ENCODE results near the gene TAF4.
"Not testable (repeated sequence)": the region's sequence is repeated elsewhere in the genome, so short reads cannot be mapped to it uniquely, and the experiment has no call there.

The TAF4 gene

DNA sequence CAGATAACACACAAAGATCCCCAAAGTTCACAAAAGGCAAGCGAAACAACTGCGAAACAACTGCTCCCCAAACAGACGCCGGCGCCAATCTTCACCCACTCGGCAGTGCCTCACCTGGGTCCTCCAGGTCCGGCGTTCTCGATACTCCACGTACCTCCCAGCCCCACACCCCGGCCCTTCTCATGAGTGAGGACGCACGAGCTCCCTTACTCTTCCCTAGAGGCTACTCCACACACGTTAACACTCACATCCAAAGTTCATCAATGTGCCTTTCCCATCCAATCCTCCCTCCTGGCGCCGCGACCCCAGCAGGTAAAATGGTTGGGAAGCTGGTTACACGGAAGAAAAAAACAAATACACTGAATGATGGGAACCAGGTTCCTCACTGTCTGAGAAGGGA is 77.0 kb downstream of the TAF4 start:
- DNase-seq (ENCODE audit: insufficient read length) (no peak), FAIRE-seq (no peak)
- TF ChIP-seq POLR2AphosphoS5 (IDR thresholded peaks at IDR 0.05; ENCODE audit: low read depth, low read length): no peak
- TF ChIP-seq POLR2A (IDR thresholded peaks at IDR 0.05; ENCODE audit: low read depth, low read length): no peak
- TF ChIP-seq TAF1 (IDR thresholded peaks at IDR 0.05; ENCODE audit: borderline replicate concordance, low read depth, low read length): no peak

DNA sequence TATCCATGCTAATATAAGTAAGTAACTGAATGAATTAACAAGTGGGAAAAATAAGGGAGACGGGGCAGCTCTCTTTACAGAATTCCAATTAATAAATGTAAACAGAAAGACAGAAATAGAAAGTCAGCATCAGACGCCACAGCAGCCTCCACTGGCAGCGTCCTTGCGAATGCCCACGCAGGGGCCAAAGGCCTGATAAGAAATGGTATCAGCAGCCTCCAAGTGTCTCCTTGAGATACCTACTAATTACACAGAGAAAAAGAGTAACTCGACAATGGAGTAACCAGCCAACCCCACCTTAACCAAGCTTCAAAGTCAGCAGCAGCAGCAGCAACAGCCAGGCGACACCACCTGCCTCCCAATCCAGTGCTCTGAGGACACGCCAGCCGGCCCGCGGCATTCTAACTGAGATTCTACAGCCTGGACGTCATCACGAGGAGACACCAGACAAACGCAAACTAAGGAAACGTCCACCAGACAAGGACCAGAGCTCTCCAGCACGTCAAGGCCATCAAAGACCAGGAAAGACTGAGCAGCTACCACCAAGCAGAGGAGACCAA is 78.8 kb downstream of the TAF4 start:
- DNase-seq (ENCODE audit: insufficient read length) (no peak), FAIRE-seq (no peak)
- TF ChIP-seq TAF1 (IDR thresholded peaks at IDR 0.05; ENCODE audit: borderline replicate concordance, low read depth, low read length) (no peak), POLR2A (IDR thresholded peaks at IDR 0.05; ENCODE audit: low read depth, low read length) (no peak)

DNA sequence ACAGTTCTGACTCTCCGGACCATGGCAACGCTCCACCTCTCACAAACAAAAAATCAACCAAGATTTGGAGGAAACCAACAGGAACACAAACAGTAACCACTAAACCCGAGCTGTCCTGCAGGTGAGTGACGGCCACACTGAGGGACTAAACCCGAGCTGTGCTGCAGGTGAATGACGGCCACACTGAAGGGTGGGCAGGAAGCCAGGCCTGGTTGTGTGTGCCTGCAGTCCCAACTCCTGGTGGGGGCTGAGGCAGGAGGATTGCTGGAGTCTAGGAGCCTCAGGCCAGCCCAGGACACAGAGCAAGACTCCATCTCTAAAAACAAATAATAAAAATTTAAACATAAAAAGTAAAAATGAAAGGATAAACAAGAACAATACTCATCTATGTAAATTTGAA is 80.6 kb downstream of the TAF4 start:
- FAIRE-seq: no peak
- TF ChIP-seq TAF1 (IDR thresholded peaks at IDR 0.05; ENCODE audit: borderline replicate concordance, low read depth, low read length) (no peak), POLR2A (IDR thresholded peaks at IDR 0.05; ENCODE audit: low read depth, low read length) (no peak), POLR2AphosphoS5 (IDR thresholded peaks at IDR 0.05; ENCODE audit: low read depth, low read length) (no peak)
- no peak for DNase-seq (ENCODE audit: insufficient read length)

- not testable (repeated sequence) for DNase-seq (ENCODE audit: insufficient read length); FAIRE-seq
Observed at GRCh38 chr20:61984431-61984830, 81.2 kb downstream of the TAF4 start.

GRCh38 chr20:61983965-61984364 is 81.7 kb downstream of the TAF4 start:
- TF ChIP-seq POLR2AphosphoS5 (IDR thresholded peaks at IDR 0.05; ENCODE audit: low read depth, low read length) (no peak), POLR2A (IDR thresholded peaks at IDR 0.05; ENCODE audit: low read depth, low read length) (no peak), TAF1 (IDR thresholded peaks at IDR 0.05; ENCODE audit: borderline replicate concordance, low read depth, low read length) (no peak)
- FAIRE-seq: no peak

GRCh38 chr20:61982951-61983315 is 82.7 kb downstream of the TAF4 start:
- FAIRE-seq (no peak), DNase-seq (ENCODE audit: insufficient read length) (no peak)
- TF ChIP-seq POLR2A (IDR thresholded peaks at IDR 0.05; ENCODE audit: low read depth, low read length) (no peak), TAF1 (IDR thresholded peaks at IDR 0.05; ENCODE audit: borderline replicate concordance, low read depth, low read length) (no peak), POLR2AphosphoS5 (IDR thresholded peaks at IDR 0.05; ENCODE audit: low read depth, low read length) (no peak)

More at GRCh38 chr20:61983965-61984364, 81.7 kb downstream of the TAF4 start:
- no peak for DNase-seq (ENCODE audit: insufficient read length)

DNA sequence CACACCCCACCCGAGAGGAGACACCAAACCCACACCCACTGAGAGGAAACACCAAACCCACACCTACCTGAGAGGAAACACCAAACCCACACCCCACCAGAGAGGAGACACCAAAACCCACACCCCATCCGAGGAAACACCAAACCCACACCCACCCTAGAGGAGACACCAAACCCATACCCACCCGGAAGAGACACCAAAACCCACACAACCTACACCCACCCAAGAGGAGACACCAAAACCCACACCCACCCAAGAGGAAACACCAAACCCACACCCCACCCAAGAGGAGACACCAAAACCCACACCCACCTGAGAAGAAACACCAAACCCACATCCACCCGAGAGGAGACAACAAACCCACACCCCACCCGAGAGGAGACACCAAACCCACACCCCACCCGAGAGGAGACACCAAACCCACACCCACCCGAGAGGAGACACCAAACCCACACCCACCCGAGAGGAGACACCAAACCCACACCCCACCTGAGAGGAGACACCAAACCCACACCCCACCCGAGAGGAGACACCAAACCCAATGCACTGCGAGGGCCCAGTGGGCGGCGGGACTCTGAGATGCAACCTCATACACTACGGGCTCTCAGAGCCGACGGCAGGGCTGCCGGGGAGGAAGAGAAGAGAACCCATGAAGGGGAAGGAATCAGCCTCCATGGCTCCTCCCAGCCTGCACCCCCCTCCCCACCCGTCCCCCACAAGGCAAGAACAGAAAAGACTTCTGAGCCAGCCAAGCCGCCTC is 83.3 kb downstream of the TAF4 start:
- TF ChIP-seq TAF1 (IDR thresholded peaks at IDR 0.05; ENCODE audit: borderline replicate concordance, low read depth, low read length) (no peak), POLR2AphosphoS5 (IDR thresholded peaks at IDR 0.05; ENCODE audit: low read depth, low read length) (no peak), POLR2A (IDR thresholded peaks at IDR 0.05; ENCODE audit: low read depth, low read length) (no peak)
- no peak for DNase-seq (ENCODE audit: insufficient read length)
- no peak for FAIRE-seq

- not testable (repeated sequence) for FAIRE-seq; DNase-seq (ENCODE audit: insufficient read length)
Observed at GRCh38 chr20:61981691-61982090, 84.0 kb downstream of the TAF4 start.

- no peak for DNase-seq (ENCODE audit: insufficient read length)
- TF ChIP-seq POLR2A (IDR thresholded peaks at IDR 0.05; ENCODE audit: low read depth, low read length) (no peak), TAF1 (IDR thresholded peaks at IDR 0.05; ENCODE audit: borderline replicate concordance, low read depth, low read length) (no peak), POLR2AphosphoS5 (IDR thresholded peaks at IDR 0.05; ENCODE audit: low read depth, low read length) (no peak)
- no peak for FAIRE-seq
Observed at GRCh38 chr20:61980647-61981583, 84.8 kb downstream of the TAF4 start.

- DNase-seq (ENCODE audit: insufficient read length): no peak
- no peak for FAIRE-seq
- TF ChIP-seq POLR2A (IDR thresholded peaks at IDR 0.05; ENCODE audit: low read depth, low read length) (no peak), POLR2AphosphoS5 (IDR thresholded peaks at IDR 0.05; ENCODE audit: low read depth, low read length) (no peak), TAF1 (IDR thresholded peaks at IDR 0.05; ENCODE audit: borderline replicate concordance, low read depth, low read length) (no peak)
Observed at GRCh38 chr20:61979701-61980635, 85.7 kb downstream of the TAF4 start.

- FAIRE-seq: no peak
- DNase-seq (ENCODE audit: insufficient read length): no peak
- TF ChIP-seq POLR2A (IDR thresholded peaks at IDR 0.05; ENCODE audit: low read depth, low read length): no peak
- TF ChIP-seq TAF1 (IDR thresholded peaks at IDR 0.05; ENCODE audit: borderline replicate concordance, low read depth, low read length): no peak
- TF ChIP-seq POLR2AphosphoS5 (IDR thresholded peaks at IDR 0.05; ENCODE audit: low read depth, low read length): no peak
Observed at GRCh38 chr20:61979090-61979489, 86.6 kb downstream of the TAF4 start.

All from GM12892 (cell line).